ENCODE measurements around the gene TUBA3E.
"Not testable (repeated sequence)": the region's sequence is repeated elsewhere in the genome, so short reads cannot be mapped to it uniquely, and the experiment has no call there.

TUBA3E gene

GRCh38 chr2:130160838-130161705 lies 37.2 kb downstream of the TUBA3E start:
- not testable (repeated sequence) for DNase-seq

GRCh38 chr2:130160131-130160530 lies 38.1 kb downstream of the TUBA3E start:
- no peak for DNase-seq

- not testable (repeated sequence) for DNase-seq
Measured at GRCh38 chr2:130159376-130159775, 38.9 kb downstream of the TUBA3E start.

GRCh38 chr2:130158631-130159030 lies 39.6 kb downstream of the TUBA3E start:
- DNase-seq: no peak

- DNase-seq: not testable (repeated sequence)
Measured at GRCh38 chr2:130157825-130158514, 40.3 kb downstream of the TUBA3E start.

- DNase-seq: not testable (repeated sequence)
Measured at GRCh38 chr2:130157354-130157753, 40.9 kb downstream of the TUBA3E start.

- no peak for DNase-seq
Measured at GRCh38 chr2:130156624-130157004, 41.6 kb downstream of the TUBA3E start.

- DNase-seq: peak; percentile 25
Measured at GRCh38 chr2:130155956-130156623, 42.1 kb downstream of the TUBA3E start.

GRCh38 chr2:130154773-130155765 lies 43.2 kb downstream of the TUBA3E start:
- no peak for DNase-seq

- not testable (repeated sequence) for DNase-seq
Measured at GRCh38 chr2:130154423-130154770, 43.8 kb downstream of the TUBA3E start.

GRCh38 chr2:130153721-130154422 lies 44.4 kb downstream of the TUBA3E start:
- DNase-seq: not testable (repeated sequence)

GRCh38 chr2:130152816-130153595 lies 45.2 kb downstream of the TUBA3E start:
- DNase-seq: no peak

GRCh38 chr2:130152136-130152815 lies 46.0 kb downstream of the TUBA3E start:
- DNase-seq: not testable (repeated sequence)

GRCh38 chr2:130151145-130151512 lies 47.1 kb downstream of the TUBA3E start:
- DNase-seq: not testable (repeated sequence)

GRCh38 chr2:130150181-130151144 lies 47.8 kb downstream of the TUBA3E start:
- no peak for DNase-seq

- DNase-seq: not testable (repeated sequence)
Measured at GRCh38 chr2:130148515-130148914, 49.7 kb downstream of the TUBA3E start.

- DNase-seq: peak; percentile 75
Measured at GRCh38 chr2:130145006-130145414, 53.2 kb downstream of the TUBA3E start, which contains the start of gene CCDC74B. CCDC74B (minus strand) TSS chr2:130145112; CDS start chr2:130144996, 116 bp downstream.

GRCh38 chr2:130143266-130144039 lies 54.8 kb downstream of the TUBA3E start:
- DNase-seq: peak; percentile 13

All from retina (tissue), 1 donor.